GM19468 (cell line): ENCODE data around the gene CCNA1.

Experiments used
- ATAC-seq: cut with Tn5 transposase; IDR thresholded peaks from one replicate; pipeline ENCODE4 v1.9.1; 2021; ENCODE audit warnings: mild to moderate bottlenecking, moderate library complexity, moderate number of reproducible peaks; ENCODE audit not compliant: unreplicated experiment; ENCODE audit errors: extremely low read depth

Gene CCNA1

DNA sequence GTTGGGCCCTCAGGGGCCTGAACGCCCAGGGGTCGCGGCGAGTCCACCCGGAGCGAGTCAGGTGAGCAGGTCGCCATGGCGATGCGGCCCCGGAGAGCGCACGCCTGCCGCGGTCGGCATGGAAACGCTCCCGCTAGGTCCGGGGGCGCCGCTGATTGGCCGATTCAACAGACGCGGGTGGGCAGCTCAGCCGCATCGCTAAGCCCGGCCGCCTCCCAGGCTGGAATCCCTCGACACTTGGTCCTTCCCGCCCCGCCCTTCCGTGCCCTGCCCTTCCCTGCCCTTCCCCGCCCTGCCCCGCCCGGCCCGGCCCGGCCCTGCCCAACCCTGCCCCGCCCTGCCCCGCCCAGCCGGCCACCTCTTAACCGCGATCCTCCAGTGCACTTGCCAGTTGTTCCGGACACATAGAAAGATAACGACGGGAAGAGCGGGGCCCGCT, at the start of gene CCNA1:
CCNA1 (plus strand) TSS at position 390 of the 439 bp plus-strand sequence. CDS start 562 bp downstream, outside the sequence.
- ATAC-seq, result no peak

DNA sequence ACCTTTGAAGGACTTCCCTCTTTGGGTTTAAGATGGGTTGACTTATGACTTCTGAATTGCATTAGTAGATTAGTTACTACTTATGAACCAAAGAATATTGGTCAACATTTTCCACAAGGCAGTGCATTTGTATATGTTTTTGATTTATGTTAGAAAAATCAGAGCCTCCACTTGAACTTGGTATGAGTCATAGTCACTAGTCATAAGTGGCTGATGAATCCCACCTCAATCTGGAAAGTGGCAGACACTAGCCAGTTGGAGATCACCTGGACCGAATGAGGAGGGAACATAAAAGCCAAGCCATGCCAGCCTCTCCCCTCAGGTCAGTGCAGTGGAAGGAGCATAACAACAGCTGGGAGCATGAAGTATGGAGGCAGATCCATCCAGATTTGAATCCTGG, 46.8 kb upstream of the CCNA1 start:
- no peak for ATAC-seq

DNA sequence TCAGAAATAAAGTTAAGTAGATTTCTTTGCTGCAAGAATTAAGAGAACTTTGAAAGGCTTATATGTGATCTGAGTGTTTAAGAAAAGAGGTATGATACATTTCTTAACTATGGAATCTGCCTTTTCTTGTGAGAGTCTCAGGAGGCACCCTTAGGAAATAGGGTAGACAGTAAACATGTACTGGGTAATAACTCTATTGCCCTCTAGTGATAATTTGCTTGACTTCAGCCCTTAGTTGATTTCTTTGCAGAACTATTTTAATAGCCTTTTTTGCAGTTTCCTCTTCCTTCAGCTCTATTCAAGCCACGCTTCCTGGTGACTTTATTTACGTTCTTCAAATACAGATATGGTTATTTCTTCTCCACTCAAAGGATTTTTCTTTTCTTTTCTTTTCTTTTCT, 37.0 kb upstream of the CCNA1 start:
- ATAC-seq, result no peak

DNA sequence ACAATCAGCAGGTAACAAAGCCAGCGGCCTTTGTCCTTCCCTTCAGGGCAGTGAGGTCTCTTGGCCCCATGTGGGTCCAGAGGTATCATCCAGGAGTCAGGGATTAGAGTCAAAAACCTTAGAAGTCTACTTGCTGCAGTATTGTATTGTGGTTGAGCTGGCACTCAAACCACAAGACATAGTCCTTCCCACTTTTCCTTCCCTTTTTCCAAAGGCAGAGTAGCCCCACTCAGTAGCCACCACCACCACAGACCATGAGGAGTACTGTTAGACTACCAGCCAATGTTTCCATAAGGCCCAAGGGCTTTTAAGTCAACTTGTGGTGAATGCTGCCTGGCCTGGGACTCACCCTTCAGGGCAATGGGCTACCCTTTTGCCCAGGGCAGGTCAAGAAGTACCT, 27.1 kb upstream of the CCNA1 start:
- no peak for ATAC-seq

DNA sequence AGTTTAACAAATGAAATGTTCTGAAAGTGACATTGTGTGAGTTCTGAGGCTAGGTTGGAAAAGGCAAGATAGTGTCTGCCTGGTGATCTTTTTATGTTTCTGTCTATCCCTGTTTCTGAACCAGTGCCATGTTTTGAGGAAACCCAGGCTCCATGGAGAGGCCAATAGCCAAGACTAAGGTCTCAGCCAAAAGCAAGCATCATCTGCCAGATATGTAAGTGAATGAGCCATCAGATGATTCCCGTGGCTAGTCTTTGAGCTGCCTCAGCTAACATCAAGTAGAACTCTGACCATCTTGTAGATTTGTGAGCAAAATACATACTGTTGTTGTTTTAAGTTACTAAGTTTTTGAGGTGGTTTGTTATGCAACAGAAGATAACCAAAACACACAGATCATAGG, 19.6 kb upstream of the CCNA1 start:
- ATAC-seq, result no peak

DNA sequence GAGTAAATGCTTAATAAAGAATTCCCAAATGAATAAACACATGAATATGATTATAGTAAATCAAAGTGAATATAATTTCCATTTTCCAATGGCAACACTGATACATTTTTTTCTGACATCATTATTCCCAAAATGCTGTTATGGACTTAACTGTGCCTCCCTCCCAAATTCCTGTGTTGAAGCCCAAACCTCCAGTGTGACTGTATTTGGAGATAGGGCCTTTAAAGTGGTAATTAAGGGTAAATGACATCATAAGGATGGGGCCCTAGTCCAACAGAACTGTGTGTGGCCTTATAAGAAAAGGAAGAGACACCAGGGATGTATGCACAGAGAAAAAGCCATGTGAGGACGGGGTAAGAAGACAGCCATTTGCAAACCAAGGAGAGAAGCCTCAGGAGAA, 19.1 kb upstream of the CCNA1 start:
- no peak for ATAC-seq

DNA sequence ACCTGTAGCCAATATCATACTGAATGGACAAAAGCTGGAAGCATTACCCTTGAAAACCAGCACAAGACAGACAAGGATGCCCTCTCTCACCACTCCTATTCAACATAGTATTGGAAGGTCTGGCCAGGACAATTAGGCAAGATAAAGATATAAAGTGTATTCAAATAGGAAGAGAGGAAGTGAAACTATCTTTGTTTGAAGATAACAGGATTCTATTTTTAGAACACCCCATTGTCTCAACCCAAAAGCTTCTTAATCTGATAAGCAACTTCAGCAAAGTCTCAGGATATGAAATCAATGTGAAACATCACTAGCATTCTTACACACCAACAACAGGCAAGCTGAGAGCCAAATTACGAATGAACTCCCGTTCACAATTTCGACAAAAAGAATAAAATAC, 17.8 kb upstream of the CCNA1 start:
- ATAC-seq, result no peak

DNA sequence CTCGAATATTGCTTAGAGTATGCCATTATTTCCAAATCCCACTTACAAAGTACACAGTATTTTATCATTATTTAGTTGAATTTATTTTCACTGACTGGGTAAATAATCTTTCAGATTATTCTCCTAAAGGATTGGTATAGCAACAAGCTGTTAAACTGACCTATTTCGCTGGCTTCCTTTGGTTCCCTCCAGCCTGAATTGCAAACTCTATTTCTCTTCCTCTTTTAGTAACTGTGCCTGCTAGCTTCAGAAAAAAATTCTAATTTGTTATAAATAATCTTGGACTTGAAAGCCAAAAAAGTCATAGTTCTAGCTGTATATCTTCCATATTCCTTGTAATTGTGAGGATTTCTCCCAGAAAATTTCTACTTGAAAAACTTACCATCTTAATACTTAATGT, 15.0 kb upstream of the CCNA1 start:
- ATAC-seq, result no peak

DNA sequence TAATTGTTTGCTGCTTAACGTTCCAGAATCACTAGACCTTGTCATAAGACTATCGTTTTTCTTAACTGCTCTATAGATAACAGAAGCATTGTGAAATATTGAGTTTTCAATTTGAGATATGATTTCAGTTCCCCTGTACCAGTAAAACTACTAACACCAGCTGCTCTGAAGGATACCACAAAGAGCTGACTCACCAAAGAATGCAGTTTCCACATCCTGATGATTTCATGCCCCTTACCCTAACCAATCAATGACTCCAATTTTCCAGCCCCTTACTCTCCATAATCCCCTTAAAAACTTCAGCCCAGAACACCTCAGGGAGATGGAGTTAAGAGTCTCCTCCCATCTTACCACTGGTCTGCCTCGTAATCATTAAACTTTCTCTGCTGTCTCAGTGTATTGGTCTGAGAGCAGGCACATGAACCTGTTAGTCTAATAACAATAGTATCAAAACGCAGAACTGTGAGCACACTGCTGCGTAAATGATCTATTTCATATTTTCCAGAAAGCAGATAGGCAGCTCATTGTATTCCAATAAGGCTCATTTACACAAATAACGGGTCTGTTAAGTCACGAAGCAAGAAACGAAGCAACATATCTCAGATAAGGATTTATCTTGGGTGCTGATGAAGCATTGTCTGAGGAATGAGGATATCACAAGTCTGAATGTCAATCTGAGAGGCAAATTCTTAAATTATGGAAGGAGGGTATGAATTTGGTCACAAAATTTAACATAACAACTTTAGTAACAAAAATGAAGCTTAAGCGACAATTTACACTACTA, 14.1 kb upstream of the CCNA1 start:
- ATAC-seq, result peak; percentile 81

DNA sequence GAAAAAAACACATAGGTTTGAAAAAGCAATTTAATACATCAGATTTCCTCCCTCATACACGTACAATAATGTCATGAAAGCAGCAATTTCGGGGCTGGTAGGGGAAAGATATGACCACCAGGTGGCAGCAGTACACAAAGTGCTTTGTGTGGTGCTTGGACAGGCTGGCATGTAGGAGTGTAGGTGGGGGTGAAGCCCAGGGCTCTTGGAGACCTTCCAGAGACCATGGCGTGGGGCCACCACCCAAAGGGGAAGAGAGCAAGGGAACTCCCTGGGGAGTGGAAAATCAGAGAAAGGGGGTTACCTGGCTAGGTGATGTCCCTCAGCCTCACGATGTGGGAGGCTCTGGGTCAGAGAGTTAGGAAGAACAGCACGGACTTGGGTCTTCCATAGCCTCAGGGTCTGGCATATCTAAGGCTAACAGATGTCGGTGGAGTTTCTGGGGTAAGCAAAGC, 11.8 kb upstream of the CCNA1 start:
- no peak for ATAC-seq

DNA sequence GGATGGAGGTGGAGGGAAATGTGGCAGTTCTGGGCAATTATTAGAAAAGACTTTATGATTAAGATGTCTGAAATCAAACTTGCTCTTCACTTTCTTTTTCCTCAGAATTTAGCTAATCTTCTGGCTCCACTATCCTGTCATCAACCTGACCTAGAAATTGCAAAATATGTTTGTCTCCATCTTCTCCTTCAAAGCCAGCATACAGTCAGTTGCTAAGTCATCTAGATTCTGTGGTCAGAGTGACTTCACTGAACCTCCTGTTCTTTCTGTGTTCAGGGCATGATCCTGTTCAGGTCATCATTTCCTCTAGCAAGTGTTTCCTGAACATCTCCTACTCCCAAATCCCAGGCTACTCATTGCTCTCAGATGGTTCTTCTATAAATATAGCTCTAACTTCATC, 10.8 kb upstream of the CCNA1 start:
- no peak for ATAC-seq

DNA sequence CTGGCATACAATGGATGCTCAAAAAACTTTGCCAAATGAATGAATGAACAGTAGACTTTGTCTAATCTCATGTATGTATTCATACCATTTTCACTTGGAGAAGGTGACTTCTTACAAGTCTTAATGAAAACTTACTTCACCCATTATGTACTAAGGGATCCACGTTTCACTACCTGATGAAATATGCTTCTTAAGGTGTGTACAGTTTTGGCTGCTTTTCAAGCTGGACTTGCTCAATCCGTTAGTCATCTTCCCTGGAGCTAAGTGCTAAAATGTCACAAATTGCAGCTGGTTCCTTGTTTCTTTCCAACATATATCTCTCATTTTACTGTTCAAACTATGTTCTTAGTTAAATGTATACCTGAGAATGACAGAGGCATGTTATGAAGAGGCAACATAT, 4.2 kb upstream of the CCNA1 start:
- ATAC-seq, result no peak

DNA sequence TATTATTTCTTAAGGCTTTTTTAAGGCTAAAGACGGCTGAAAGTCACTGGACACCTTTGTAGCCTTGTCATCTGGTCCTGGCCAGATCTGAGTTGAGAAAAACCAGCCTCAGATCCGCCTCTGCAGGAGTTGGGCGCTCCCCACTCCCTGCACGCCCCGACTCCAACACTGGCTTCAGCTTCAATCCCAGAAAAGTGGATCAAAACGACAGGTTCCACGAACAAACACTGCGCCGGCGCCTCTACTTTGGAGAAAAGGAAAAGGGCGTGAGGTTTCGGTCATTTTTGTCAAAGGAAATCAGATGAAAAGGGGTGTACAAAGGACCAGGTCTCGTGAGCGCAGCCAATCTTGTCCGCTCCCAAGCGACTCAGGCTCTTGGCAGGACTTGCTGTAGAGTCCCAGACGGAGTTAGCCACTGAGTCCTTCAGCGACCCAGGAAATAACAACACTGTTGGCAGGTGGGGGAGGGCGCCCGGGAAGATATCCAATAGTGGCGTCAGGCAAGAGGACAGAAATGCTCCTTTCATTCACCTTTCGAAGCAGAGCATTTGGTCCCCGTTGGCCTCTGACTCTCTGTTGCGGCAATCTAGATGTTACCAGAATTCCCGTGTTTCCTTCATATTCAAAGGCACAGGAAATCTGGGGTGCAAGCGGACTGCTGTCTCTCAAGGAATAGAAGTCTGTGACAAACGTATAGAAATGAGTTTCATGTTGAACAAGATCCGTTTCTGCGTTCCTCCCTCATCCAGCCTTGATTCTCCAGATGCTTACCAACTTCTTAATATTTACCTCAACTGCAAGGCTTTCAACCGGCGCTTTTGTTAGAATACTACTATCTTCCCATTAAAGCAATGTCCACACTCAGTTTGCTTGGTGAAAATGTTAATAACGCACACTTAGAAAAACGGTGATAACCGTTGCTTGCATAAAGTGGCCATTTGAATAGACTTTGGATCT, 1.8 kb upstream of the CCNA1 start:
- ATAC-seq, result no peak

DNA sequence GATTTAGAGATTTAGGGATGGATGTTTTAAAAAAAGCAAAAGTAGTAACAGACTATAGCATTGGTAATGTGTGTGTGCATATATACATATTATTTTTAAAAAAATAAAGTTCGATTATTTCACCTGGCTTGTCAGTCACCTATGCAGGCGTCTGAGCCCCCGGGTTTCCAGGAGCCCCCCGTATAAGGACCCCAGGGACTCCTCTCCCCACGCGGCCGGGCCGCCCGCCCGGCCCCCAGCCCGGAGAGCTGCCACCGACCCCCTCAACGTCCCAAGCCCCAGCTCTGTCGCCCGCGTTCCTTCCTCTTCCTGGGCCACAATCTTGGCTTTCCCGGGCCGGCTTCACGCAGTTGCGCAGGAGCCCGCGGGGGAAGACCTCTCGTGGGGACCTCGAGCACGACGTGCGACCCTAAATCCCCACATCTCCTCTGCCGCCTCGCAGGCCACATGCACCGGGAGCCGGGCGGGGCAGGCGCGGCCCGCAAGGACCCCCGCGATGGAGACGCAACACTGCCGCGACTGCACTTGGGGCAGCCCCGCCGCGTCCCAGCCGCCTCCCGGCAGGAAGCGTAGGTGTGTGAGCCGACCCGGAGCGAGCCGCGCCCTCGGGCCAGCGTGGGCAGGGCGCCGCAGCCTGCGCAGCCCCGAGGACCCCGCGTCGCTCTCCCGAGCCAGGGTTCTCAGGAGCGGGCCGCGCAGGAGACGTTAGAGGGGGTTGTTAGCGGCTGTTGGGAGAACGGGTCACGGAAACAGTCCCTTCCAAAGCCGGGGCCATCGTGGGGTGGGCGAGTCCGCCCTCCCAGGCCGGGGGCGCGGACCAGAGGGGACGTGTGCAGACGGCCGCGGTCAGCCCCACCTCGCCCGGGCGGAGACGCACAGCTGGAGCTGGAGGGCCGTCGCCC, 840 bp upstream of the CCNA1 start:
- no peak for ATAC-seq

DNA sequence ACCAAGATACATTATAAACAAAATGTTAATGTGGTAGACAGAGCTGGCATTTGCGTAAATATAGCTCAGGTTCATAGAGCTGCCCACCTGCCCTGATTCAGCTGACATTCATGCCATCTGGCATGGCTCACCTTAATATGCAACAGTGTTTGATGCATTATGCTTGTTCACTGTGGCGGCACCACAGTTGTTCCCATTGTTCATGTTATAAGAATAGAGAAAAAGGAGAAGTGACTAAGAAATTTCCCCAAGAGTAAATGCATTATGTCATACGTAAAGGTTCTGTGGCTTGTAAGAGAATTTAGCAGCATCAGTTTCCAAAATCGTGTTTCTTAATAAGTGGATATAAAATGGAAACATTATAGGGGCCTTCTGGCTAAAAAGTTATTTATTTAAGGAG, 4.5 kb downstream of the CCNA1 start:
- no peak for ATAC-seq

DNA sequence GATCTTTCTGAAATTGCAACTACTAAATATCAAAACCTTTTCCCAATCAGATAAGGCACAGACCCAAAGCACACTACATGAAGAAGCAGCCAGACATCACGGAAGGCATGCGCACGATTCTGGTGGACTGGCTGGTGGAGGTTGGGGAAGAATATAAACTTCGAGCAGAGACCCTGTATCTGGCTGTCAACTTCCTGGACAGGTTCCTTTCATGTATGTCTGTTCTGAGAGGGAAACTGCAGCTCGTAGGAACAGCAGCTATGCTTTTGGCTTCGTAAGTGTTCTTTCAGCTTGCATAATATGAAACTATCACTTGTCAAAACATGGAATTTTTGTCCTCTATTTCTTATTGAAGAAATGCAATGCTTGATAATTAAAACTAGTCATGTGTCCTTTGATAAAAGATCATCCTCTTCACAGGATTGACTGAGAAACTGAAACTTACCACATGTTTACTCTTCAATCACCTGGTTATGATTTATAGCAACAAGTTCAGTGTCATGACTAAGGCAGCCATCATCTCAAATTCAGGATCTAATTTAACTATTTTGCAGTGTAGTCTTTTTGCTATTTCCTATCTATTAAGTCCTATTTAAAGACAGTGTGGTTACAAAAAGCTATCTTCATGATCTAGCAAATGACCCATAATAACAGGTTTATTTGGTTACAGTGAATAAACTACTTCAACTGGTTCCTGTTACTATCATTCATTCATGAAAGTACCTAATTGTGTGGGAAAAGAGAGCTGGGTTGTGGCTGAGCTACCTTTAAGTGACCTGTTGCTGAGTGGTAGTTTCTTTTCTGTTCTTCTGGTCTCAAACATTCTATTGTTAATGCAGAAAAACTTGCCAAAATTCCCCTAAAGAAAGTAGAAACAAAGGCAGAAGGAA, 6.5 kb downstream of the CCNA1 start:
- ATAC-seq, result no peak

DNA sequence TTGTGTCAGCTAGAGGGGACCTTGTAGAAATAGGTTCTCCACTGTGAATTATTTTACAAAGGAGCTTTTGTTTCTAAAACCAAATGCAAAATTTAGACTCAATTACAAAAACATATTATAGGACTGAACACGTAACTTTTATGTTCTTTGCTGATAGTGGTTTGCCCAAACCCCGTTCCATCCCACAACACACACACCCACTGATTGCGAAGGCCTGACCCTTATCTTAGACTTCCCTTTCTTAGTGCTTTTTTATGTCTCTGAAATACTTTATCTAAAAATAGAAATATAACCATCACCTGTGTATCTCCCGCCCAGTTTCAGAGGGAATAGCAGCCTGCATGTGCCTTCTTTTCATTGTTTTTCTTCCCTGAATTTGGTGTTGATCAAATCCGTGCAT, 13.0 kb downstream of the CCNA1 start:
- ATAC-seq, result no peak

DNA sequence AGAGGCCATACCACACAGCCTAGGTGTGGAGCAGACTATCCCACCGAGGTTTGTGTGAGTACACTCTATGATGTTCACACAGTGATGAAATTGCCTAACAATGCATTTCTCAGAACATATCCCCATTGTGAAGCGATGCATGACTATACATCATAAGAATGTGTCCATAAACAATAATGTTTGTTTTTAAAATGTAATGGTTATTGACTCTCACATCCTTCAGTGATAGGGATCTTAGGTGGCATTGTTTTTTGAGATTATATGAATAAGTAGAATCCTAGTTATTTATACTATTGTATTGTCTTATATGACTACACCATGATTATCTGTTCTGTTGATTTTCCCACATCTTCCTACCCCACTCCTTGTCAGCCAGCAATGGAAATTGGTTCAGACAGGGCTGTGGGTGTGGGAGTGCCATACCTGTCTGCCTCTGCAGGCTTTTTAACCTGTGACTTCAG, 13.6 kb downstream of the CCNA1 start:
- ATAC-seq, result no peak

DNA sequence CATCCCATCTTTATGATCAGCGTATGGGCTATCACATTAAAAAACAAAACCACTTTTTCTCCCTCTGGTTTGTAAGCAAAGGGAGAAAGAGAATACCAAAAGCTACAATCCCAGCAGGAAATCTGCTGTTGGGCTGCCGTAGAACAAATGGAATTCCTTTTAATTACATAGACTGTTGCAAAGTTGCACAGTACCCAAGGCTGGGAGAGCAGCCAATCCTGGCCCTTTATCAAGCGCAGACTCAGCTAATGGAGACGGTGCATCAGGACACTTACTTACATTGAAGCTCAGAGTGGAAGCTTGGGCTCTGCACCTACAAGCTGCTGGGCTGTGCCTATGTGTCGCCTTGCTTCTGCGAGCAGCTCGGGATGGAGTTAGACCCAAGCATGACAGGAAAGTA, 15.2 kb downstream of the CCNA1 start:
- no peak for ATAC-seq
